Measurements from ENCODE around the gene PLA2G4C. TPM values are rescaled to one million over a fixed set of nuclear protein-coding genes. Genes with fewer than 3 reads are reported as not detected.
A peak's percentile ranks its signal among the peaks of the same experiment; 100 is the strongest.

Gene PLA2G4C
- total RNA-seq, 1 donor from 2014 or later, result 4.0 TPM

DNA sequence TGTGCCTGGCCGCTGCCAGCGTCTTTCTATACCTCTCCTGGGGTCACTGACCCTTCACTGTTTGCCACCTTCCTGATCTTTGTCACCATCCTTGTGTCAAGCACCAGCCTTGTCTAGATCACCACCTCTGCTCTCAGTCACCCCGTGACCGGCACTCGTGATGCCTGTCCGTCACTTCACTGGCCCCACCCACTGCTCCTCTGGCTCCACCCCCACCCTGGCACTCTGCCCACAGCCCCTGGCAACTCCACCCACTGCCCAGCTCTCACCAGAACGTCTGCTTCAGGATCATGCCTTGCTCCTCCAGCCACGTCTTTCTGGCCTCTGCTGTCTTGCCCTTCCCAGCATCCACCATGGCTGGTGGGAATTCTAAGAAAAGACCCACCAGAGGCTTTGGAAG lies 24.8 kb upstream of the PLA2G4C start:
- DNase-seq (ENCODE audit: low spot score), result no peak
- H3K9me3 Mint-ChIP-seq (ENCODE audit: low read depth), result no peaks in the 10 kb centered on the region
- no peaks in the 10 kb centered on the region for H3K4me1 Mint-ChIP-seq (ENCODE audit: low read depth)
- no peak overlapping the region for H3K27ac Mint-ChIP-seq (ENCODE audit: unreplicated experiment)
- peaks cover 3% of the 10 kb centered on the region for H3K36me3 Mint-ChIP-seq (ENCODE audit: low read depth)
- no peak overlapping the region for H3K4me3 Mint-ChIP-seq (ENCODE audit: unreplicated experiment)
- TF ChIP-seq, protein P1, sequence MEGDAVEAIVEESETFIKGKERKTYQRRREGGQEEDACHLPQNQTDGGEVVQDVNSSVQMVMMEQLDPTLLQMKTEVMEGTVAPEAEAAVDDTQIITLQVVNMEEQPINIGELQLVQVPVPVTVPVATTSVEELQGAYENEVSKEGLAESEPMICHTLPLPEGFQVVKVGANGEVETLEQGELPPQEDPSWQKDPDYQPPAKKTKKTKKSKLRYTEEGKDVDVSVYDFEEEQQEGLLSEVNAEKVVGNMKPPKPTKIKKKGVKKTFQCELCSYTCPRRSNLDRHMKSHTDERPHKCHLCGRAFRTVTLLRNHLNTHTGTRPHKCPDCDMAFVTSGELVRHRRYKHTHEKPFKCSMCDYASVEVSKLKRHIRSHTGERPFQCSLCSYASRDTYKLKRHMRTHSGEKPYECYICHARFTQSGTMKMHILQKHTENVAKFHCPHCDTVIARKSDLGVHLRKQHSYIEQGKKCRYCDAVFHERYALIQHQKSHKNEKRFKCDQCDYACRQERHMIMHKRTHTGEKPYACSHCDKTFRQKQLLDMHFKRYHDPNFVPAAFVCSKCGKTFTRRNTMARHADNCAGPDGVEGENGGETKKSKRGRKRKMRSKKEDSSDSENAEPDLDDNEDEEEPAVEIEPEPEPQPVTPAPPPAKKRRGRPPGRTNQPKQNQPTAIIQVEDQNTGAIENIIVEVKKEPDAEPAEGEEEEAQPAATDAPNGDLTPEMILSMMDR (IDR thresholded peaks at IDR 0.05), result no peak
- no peaks in the 10 kb centered on the region for H3K27me3 Mint-ChIP-seq (ENCODE audit: low read depth)

DNA sequence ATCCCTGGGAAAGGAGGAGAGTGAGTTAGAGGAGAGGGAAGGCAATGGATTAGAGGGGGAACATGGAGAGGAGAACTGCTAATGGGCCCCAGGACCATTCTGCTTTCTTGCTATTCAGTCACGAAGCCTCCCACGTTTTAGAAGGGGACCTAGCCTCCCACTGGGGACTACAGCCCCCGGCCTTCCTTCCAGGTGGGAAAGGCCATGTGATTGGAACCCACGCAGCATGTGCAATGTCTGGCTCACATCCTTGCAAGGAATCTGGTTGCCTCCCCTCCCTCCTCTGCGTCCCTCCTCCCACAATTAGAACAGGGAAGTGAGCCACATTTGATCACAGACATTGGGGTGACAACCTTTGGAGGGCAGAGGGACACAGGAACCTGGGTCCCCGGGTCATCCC lies 22.5 kb upstream of the PLA2G4C start:
- Mint-ChIP-seq H3K36me3 (ENCODE audit: low read depth) (peaks cover 7% of the 10 kb centered on the region), H3K27ac (ENCODE audit: unreplicated experiment) (no peak overlapping the region), H3K4me3 (ENCODE audit: unreplicated experiment) (no peak overlapping the region), H3K9me3 (ENCODE audit: low read depth) (no peaks in the 10 kb centered on the region), H3K27me3 (ENCODE audit: low read depth) (no peaks in the 10 kb centered on the region), H3K4me1 (ENCODE audit: low read depth) (no peaks in the 10 kb centered on the region)
- DNase-seq (ENCODE audit: low spot score), result no peak
- TF ChIP-seq, protein P1 (IDR thresholded peaks at IDR 0.05), result no peak

DNA sequence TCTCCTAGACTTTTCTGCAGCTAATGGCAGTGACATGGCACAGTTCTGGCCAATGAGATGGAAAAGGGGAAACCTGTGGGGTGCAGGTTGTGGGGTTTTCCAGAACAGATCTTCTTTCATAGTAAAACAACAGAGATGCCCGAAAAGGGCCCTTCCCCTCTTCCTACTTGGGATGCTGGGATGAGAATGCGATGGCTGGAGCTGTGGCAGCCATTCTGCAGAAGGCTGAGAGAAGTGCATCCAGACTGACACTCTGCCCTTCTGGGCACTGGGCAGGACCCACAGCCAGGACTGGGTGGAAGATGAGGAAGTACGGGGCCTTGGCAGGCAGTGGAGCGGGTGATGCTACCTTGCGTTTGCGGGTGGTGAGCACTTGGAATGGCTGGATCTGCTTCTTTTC lies 16.9 kb upstream of the PLA2G4C start:
- H3K4me1 Mint-ChIP-seq (ENCODE audit: low read depth), result peaks cover 4% of the 10 kb centered on the region
- peaks cover 26% of the 10 kb centered on the region for H3K36me3 Mint-ChIP-seq (ENCODE audit: low read depth)
- no peak for DNase-seq (ENCODE audit: low spot score)
- TF ChIP-seq, protein P1 (IDR thresholded peaks at IDR 0.05), result no peak
- H3K4me3 Mint-ChIP-seq (ENCODE audit: unreplicated experiment), result no peak overlapping the region
- H3K9me3 Mint-ChIP-seq (ENCODE audit: low read depth), result no peaks in the 10 kb centered on the region
- H3K27me3 Mint-ChIP-seq (ENCODE audit: low read depth), result no peaks in the 10 kb centered on the region
- H3K27ac Mint-ChIP-seq (ENCODE audit: unreplicated experiment), result no peak overlapping the region

DNA sequence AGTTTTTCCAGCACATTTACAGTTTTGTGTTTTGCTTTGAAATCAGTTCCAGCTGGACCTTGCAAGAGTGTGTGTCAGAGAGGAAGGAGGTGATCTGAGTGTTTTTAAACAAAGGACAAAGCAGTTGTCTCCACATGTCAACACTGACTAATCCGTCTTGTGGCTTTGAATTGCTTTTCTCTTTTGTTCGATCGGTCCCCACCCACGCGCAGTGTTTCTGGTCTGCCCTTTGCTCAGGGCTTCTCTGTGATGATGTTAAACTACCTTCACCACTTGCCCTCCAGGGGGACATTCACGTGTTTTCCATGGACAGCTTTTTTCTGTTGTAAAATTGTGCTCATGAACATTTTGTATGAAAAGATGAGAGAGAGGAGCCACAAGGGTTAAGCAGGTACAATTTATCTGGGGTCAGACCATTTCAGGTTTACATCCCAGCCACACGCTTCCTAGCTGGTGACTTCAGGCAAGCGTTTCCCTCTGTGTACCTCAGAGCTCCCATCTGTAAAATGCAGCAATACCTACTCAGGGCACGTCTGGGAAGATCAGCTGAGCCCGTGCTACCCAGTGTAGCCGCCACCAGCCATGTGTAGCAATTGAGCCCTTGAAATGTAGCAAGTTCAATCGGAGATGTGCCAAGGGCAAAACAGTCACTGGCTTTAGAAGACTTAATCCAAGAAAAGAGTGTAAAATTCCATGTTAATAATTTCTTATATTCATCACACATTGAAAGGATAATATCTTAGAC lies 13.5 kb upstream of the PLA2G4C start:
- DNase-seq (ENCODE audit: low spot score), result no peak
- Mint-ChIP-seq H3K36me3 (ENCODE audit: low read depth) (peaks cover 28% of the 10 kb centered on the region), H3K4me1 (ENCODE audit: low read depth) (peaks cover 13% of the 10 kb centered on the region), H3K27me3 (ENCODE audit: low read depth) (no peaks in the 10 kb centered on the region), H3K27ac (ENCODE audit: unreplicated experiment) (no peak overlapping the region), H3K4me3 (ENCODE audit: unreplicated experiment) (no peak overlapping the region), H3K9me3 (ENCODE audit: low read depth) (no peaks in the 10 kb centered on the region)
- TF ChIP-seq, protein P1 (IDR thresholded peaks at IDR 0.05), result peak; percentile 37

DNA sequence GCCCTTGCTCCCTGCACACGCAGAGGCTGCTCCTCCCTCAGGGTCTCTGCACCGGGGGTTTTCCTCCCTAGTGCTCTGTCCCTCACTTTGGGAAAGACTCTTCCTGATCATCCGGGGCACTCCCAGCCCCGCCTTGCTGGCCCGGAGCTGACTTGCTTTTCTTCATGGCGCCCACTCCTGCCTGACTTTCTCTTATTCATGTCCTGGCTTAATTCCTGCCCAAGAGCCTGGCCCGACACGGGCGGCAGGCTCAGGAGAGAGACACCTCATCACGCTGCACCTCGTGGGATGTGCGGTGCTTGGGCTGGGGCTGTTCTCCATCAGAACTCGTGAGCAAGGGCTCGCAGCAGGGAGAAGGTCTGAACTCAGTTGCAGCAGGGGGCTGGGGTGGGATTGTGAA lies 11.8 kb upstream of the PLA2G4C start:
- no peak overlapping the region for H3K4me3 Mint-ChIP-seq (ENCODE audit: unreplicated experiment)
- TF ChIP-seq, protein P1 (IDR thresholded peaks at IDR 0.05), result no peak
- H3K27me3 Mint-ChIP-seq (ENCODE audit: low read depth), result no peaks in the 10 kb centered on the region
- H3K27ac Mint-ChIP-seq (ENCODE audit: unreplicated experiment), result no peak overlapping the region
- peaks cover 13% of the 10 kb centered on the region for H3K4me1 Mint-ChIP-seq (ENCODE audit: low read depth)
- DNase-seq (ENCODE audit: low spot score), result no peak
- H3K9me3 Mint-ChIP-seq (ENCODE audit: low read depth), result no peaks in the 10 kb centered on the region
- peaks cover 24% of the 10 kb centered on the region for H3K36me3 Mint-ChIP-seq (ENCODE audit: low read depth)
